Measurements from ENCODE around the gene DCAF15. TPM values are rescaled to one million over a fixed set of nuclear protein-coding genes. Genes with fewer than 3 reads are reported as not detected.

Gene DCAF15
- polyA plus RNA-seq, 3 donors from 2014 or later = 2.4 to 9.4 (median 4.2) TPM

DNA sequence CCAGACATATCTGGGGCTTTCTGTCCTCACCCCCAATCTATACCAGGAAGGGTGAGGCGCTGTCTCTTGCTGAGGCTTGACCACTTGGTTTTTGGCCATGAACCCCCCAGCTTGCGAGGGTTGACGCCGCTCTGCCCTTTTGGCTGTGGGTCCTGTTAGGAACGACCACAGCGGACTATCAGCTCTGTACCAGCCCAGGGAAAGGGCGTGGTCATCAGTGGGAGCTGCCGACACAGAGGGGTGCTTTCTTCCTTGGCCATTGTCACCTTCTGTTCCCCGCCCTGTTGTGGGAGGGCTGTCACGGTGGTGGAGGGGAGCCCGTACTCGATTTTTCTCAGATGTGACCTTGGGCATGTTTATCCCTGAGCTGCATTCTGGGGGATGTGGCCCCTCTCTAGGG lies 5.7 kb downstream of the DCAF15 start:
- peaks cover 10 to 15% of the 10 kb centered on the region in 2 donors for H3K4me1 Mint-ChIP-seq
- H3K27ac Mint-ChIP-seq = peak overlapping the region in 1 of 6 donors; percentile 52
- H3K4me3 Mint-ChIP-seq = no peak overlapping the region
- H3K9me3 Mint-ChIP-seq = no peaks in the 10 kb centered on the region
- peaks cover 0 to 3% (median 0%) of the 10 kb centered on the region in 3 donors for H3K27me3 Mint-ChIP-seq (ENCODE audit: low read depth in 3 of 3)
- peaks cover 4 to 22% (median 9%) of the 10 kb centered on the region in 3 donors for H3K36me3 Mint-ChIP-seq
- no peak for DNase-seq

DNA sequence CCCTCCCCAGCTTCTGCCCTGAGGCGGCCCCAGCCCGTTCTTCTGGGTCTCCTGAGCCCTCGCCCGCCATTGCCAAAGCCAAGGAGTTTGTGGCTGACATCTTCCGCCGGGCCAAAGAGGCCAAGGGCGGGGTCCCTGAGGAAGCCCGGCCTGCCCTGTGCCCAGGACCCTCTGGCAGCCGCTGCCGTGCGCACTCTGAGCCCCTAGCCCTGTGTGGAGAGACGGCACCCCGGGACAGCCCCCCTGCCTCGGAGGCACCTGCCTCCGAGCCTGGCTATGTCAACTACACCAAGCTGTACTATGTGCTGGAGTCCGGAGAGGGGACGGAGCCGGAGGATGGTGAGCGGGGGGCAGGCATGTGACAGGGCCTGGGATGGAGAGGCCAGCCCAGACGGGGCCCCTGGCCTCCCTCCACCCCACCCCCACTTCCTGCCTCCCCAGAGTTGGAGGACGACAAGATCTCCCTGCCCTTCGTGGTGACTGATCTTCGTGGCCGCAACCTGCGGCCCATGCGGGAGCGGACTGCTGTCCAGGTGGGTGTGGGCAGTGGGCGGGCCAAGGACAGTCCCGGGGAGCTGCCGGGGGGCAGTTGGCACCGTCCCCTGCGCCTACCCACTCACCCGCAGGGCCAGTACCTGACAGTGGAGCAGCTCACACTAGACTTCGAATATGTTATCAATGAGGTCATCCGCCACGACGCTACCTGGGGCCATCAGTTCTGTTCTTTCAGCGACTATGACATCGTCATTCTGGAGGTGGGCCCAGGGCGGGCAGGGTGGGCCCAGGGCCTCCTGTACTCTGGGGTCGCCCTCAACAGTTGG lies 7.0 kb downstream of the DCAF15 start:
- H3K36me3 Mint-ChIP-seq = peaks cover 4 to 23% (median 9%) of the 10 kb centered on the region in 3 donors
- peaks cover 0 to 3% (median 0%) of the 10 kb centered on the region in 3 donors for H3K27me3 Mint-ChIP-seq (ENCODE audit: low read depth in 3 of 3)
- H3K4me3 Mint-ChIP-seq = no peak overlapping the region
- DNase-seq = no peak
- no peaks in the 10 kb centered on the region for H3K9me3 Mint-ChIP-seq
- no peak overlapping the region for H3K27ac Mint-ChIP-seq
- H3K4me1 Mint-ChIP-seq = peaks cover 0 to 3% of the 10 kb centered on the region in 2 donors

DNA sequence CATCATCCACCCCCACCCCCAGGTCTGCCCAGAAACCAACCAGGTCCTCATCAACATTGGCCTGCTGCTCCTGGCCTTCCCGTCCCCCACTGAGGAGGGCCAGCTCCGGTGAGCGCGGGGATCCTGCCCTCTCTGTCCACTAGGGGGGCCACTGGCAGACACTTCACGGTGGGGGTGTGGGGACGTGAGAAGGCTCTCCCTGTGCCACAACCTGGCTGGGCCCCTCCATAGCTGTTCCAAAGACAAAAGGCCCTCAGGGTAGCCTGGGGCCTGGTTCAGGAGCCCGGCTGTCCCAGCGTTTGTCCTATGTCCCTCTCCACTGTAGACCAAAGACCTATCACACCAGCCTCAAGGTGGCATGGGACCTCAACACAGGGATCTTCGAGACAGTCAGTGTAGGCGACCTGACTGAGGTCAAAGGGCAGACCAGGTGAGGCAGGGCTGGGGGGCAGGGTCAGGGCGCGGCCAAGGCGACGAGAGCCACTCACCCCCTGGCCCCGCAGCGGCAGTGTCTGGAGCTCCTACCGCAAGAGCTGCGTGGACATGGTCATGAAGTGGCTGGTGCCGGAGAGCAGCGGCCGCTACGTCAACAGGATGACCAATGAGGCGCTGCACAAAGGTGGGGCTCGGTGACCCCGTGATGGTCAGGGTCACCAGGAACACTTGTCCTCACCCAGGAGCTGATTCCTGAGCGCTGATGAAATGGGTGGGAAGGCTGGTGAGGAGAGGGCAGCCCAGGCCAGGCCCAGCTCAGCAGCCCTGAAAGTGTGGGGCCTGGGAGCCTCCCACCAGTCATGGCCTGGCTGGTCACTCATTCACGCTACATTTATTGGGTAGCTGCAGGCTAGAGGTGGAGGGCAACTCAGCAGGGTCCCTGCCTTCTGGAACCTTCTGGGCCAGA lies 7.9 kb downstream of the DCAF15 start:
- DNase-seq = peak in 2 of 3 donors; percentile 26 to 30
- H3K4me3 Mint-ChIP-seq = no peak overlapping the region
- peak overlapping the region in 1 of 6 donors; percentile 67 for H3K27ac Mint-ChIP-seq
- no peaks in the 10 kb centered on the region for H3K4me1 Mint-ChIP-seq
- peaks cover 4 to 31% (median 9%) of the 10 kb centered on the region in 3 donors for H3K36me3 Mint-ChIP-seq
- peaks cover 0 to 3% (median 2%) of the 10 kb centered on the region in 3 donors for H3K27me3 Mint-ChIP-seq (ENCODE audit: low read depth in 3 of 3)
- no peaks in the 10 kb centered on the region for H3K9me3 Mint-ChIP-seq

DNA sequence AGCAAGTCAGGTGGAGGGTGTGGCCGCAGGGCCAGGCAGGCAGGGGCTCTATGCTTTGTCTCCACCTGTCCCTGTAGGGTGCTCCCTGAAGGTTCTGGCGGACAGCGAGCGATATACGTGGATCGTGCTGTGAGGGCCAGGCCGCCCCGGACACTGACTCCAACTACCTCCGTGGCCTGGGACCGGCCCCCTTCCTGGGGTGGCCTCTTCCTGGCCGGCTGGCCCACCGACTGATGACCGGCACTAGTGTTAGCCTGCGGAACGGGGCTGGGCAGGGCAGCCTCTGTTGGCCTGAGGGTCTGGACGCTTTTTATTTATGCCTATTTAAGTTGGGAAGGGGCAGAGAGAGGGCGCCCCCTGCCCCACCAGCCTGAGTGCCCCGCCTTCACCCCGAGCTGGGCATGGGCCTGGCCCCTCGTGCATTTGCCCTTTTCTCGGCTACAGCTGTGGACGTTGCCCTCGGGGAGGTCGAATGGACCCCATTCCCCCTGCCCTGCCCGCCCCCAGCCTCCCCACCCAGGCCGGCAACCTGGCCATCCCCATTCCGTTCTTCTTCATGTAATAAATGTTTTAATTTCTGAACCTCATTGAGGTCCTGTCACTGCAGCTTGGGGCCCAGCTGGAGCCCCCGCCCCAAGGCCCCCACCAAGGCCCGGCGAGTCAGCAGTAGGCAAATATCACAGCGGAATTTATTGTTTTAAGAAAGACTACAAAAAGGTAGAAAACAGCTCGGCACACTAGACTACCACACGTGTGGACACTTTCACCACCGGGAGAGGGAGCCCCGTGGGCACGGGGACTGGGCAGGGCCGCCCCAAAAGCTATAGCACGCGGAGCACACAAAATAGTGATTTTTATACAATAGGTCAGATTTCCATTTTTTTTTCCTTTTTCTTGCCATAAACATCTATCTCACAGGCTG lies 8.8 kb downstream of the DCAF15 start:
- Mint-ChIP-seq H3K9me3 (no peaks in the 10 kb centered on the region), H3K36me3 (peaks cover 4 to 26% (median 9%) of the 10 kb centered on the region in 3 donors), H3K27ac (peak overlapping the region in 1 of 6 donors; percentile 24), H3K4me3 (no peak overlapping the region), H3K4me1 (no peaks in the 10 kb centered on the region), H3K27me3 (ENCODE audit: low read depth in 3 of 3) (peaks cover 0 to 3% (median 2%) of the 10 kb centered on the region in 3 donors)
- no peak for DNase-seq

GRCh38 chr19:13961826-13962698 lies 9.8 kb downstream of the DCAF15 start:
- no peak for DNase-seq
- Mint-ChIP-seq H3K9me3 (no peaks in the 10 kb centered on the region), H3K27ac (no peak overlapping the region), H3K4me3 (no peak overlapping the region), H3K36me3 (peaks cover 4 to 24% (median 4%) of the 10 kb centered on the region in 3 donors), H3K4me1 (no peaks in the 10 kb centered on the region), H3K27me3 (ENCODE audit: low read depth in 3 of 3) (peaks cover 0 to 3% (median 2%) of the 10 kb centered on the region in 3 donors)

GRCh38 chr19:13962699-13963602 lies 10.6 kb downstream of the DCAF15 start:
- no peaks in the 10 kb centered on the region for H3K4me1 Mint-ChIP-seq
- H3K9me3 Mint-ChIP-seq = no peaks in the 10 kb centered on the region
- no peak for DNase-seq
- no peak overlapping the region for H3K4me3 Mint-ChIP-seq
- H3K27ac Mint-ChIP-seq = no peak overlapping the region
- H3K27me3 Mint-ChIP-seq (ENCODE audit: low read depth in 3 of 3) = peaks cover 0 to 3% (median 2%) of the 10 kb centered on the region in 3 donors
- H3K36me3 Mint-ChIP-seq = peaks cover 3 to 22% (median 4%) of the 10 kb centered on the region in 3 donors

DNA sequence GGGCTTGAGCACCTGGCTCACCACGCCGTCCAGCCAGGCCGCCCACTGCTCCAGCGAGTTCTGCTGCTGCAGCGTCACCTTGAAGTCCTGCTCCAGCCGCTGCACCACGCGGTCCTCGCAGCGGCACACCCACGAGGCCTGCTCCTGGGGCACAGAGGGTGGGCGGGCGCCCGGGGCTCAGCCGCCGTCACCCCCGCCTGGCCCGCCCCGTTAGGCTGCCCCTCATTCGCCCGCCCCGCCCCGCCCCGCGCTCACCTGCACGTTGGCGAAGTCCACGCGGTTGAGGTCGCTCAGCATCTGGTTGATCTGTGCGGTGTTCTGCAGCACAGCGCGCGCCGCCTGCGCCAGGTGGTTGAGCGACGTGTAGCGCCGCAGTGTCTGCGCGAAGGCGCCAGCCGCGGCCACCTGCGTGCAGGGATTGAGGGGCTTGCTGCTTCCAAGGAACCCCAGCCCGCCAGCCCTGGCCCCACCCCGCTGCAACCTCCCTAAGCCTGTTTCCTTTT lies 11.3 kb downstream of the DCAF15 start:
- Mint-ChIP-seq H3K27ac (no peak overlapping the region), H3K4me3 (no peak overlapping the region), H3K4me1 (no peaks in the 10 kb centered on the region), H3K9me3 (no peaks in the 10 kb centered on the region), H3K27me3 (ENCODE audit: low read depth in 3 of 3) (peaks cover 0 to 2% (median under 1%) of the 10 kb centered on the region in 3 donors), H3K36me3 (peaks cover 3 to 16% (median 4%) of the 10 kb centered on the region in 3 donors)
- no peak for DNase-seq

DNA sequence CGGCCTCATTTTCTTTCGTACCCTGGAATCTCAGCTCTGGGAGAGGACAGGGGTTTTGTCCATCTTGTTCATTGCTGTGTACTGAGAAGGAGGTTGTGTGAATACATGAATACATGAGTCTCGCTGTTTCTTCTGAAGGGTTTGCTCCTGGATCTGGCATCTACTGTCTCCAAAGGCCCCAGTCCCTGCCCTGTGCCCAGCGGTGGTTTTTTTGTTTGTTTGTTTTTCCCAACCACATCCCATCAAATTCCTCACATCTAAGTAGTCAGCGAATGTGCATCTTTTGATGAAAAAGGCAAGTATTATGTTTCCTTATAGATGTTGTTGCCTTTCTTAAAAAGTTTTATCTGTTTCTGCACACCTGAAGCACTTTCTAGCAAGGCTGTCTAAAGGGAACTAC lies 12.5 kb downstream of the DCAF15 start:
- Mint-ChIP-seq H3K4me1 (no peaks in the 10 kb centered on the region), H3K4me3 (no peak overlapping the region), H3K27ac (peak overlapping the region in 1 of 6 donors; percentile 61), H3K27me3 (ENCODE audit: low read depth in 3 of 3) (peaks cover 0 to 2% (median 0%) of the 10 kb centered on the region in 3 donors), H3K9me3 (no peaks in the 10 kb centered on the region), H3K36me3 (peaks cover 4 to 20% (median 8%) of the 10 kb centered on the region in 3 donors)
- no peak for DNase-seq

DNA sequence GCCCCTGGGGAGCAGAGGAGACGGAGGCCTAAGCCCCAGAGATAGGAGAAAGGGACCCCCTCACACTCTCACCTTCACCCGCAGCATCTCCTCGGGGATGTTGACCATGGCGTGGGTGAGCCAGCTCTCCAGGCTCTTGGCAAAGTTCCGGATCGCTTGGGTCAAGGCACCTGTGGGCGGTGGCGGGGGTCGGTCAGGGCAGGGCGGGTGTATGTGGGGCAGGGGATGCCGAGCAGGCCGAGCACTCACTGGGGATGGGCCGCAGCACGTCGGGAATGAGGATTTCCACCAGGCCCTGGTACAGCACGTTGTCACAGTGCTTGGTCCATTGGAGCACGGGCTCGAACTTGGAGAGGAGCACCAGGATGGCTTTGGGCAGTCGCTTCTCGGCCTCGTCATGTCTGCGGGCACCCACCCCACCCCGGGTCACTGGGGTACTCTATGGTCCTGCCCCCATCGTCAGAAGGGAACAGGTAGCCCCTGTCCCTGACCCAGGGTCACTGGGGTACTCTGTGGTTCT lies 13.1 kb downstream of the DCAF15 start:
- Mint-ChIP-seq H3K4me1 (no peaks in the 10 kb centered on the region), H3K9me3 (no peaks in the 10 kb centered on the region), H3K36me3 (peaks cover 4 to 20% (median 8%) of the 10 kb centered on the region in 3 donors), H3K27ac (peak overlapping the region in 1 of 6 donors; percentile 10), H3K27me3 (ENCODE audit: low read depth in 3 of 3) (peaks cover 0 to 2% (median 0%) of the 10 kb centered on the region in 3 donors), H3K4me3 (no peak overlapping the region)
- no peak for DNase-seq

DNA sequence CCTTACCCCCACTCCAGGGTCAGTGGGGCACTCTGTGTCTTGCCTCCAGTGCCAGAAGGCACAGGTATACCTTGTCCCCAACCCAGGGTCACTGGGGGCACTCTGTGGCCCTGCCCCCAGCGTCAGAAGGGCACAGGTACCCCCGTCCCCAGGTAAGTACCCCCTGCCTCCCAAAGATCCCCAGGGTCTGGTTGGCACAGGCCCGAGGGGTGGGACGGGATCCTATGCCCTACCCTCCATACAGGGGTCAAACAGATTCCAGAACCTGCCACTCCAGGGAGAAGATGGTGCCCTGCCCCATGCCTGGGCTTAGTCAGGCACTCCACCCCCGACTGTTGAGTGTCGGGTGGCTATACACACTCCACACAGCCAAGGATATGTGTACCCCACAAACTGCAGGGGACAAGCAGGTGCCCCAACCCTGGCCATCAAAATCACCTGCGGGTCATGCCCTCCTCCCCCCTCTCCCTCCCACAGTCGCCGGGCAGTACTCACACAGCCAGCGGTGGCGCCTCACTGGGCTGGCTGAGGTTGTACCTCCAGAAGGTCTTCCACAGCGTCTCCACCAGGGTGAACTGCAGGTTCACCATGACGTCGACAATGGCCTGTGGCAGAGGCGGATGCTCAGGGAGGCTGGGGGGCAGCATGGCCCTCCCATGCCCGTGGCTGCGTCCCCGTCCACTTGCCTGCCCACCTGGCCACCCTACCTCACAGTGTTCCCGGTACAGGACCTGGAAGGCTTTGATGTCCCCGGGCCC lies 13.8 kb downstream of the DCAF15 start:
- no peaks in the 10 kb centered on the region for H3K9me3 Mint-ChIP-seq
- no peak for DNase-seq
- no peak overlapping the region for H3K4me3 Mint-ChIP-seq
- no peaks in the 10 kb centered on the region for H3K4me1 Mint-ChIP-seq
- H3K36me3 Mint-ChIP-seq = peaks cover 4 to 20% (median 8%) of the 10 kb centered on the region in 3 donors
- H3K27ac Mint-ChIP-seq = no peak overlapping the region
- H3K27me3 Mint-ChIP-seq (ENCODE audit: low read depth in 3 of 3) = peaks cover 0 to 2% (median 0%) of the 10 kb centered on the region in 3 donors

All from immature natural killer cell (primary cell).